NK-92 (cell line): ENCODE data around the gene SND1.
"Not testable (repeated sequence)": the region's sequence is repeated elsewhere in the genome, so short reads cannot be mapped to it uniquely, and the experiment has no call there.

ENCODE experiments used
- DNase-seq: peaks from one replicate; lab custom pipeline; 2025; ENCODE audit not compliant: unreplicated experiment; lab: John Stamatoyannopoulos, UW

The SND1 gene

DNA sequence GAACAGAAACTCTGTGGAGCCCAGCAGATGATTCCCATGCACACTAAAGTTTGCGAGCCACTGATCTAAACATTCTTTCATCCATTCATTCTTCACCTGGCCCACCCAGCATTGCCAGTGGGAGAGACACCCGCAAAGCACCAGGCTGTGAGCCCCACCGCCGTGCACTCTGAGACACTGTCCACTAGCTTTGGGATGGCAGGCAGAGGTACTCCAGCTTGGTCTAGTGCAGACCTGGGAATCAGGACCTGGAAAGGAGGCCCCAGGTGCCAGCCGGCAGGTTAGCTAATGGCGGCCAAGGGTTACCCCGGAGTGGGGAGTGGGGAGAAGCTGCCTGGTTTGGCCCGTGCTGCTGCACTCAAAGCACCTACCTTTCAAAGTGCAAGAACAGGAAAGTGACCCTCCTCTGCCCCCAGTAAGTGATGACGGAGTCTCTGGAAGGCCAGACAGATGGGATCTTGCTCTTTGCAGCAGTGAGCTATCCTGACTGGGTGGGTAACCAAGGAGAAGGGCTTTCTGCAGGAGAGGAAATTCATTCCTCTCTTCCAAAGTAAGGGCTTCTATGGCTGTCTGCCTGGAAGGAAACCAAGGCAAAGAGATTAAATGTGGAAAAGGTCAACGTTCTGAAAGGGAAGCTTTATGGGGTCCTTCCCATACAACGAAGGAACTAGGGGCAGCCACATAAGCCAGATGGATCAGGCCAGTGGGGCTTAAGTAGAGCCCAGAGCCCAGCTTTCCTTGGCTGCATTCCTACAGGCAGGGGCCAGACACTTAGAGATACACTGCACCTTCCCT is 453.4 kb downstream of the SND1 start:
- no peak for DNase-seq

DNA sequence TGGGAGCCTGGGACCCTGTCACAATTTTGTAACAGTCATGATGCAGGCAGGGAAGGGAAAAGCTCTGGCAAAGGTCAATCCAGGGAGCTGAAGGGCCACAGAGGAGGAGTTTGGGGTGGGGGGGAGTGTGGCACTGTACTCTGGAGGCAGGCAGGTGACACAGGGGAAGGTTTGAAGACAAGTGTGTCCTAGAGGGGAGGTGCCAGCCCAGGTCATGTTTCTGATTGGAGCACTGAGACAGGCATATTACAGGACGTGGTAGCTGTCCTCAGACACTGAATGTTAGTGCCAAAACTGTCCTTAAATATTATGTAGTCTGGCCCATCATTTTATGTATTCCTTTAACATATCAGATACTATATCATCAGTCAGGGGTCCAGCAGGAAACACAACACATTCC is 454.8 kb downstream of the SND1 start:
- DNase-seq, result no peak

DNA sequence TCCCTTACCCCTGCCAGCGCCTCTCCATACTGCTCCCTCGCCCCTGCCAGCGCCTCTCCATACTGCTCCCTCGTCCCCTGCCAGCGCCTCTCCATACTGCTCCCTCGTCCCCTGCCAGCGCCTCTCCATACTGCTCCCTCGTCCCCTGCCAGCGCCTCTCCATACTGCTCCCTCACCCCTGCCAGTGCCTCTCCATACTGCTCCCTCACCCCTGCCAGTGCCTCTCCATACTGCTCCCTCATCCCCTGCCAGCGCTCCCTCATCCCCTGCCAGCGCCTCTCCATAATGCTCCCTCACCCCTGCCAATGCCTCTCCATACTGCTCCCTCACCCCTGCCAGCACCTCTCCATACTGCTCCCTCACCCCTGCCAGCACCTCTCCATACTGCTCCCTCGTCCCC is 455.5 kb downstream of the SND1 start:
- not testable (repeated sequence) for DNase-seq

DNA sequence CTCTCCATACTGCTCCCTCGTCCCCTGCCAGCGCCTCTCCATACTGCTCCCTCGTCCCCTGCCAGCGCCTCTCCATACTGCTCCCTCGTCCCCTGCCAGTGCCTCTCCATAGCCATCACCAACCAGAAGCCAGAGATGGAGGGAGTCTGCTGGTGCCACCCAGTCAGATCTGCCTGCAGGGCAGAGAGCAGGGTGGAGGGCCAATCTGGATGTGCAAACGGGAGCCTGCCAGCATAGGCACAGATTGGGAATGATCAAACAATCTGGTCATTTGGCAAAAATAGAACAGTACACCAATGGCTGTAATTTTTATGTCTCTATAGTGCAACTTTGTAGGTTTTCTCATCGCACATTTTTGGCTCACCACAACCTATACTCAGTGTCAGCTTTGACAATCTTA is 456.1 kb downstream of the SND1 start:
- no peak for DNase-seq

DNA sequence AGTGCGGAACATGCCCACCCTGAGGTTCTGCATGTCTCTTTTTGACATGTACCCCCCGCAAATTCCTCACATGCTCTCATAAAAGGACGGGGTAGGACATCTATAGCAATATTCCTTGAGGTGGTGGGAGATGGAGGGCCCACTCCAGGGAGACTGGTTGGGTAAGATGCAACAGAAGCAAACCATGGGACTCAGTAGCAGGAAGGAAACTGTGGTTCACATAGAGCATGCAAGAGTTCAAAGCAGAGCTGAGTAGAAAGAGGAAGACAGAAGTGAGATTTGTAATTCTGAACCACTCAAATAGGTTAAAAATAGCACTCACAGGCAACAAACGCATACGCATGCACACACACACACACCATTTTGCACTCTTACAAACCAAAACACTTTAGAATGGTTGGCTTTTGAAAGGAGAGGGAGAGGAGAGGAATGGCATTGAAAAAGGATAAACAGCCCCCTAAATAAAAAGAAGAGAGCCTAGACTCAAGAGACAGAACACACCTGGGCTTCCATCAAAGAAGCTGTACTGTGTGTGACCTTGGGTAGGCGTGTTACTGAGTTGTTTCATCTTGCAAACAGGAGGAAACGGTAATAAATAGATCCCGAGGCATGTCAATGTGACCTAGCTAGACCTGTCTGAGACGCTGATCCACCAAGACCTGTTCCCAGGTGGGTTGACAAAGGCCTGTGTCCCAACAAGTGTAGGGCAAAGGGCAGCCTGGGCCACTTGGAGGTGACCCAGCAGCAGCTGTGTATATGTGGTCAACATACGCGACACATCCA is 456.8 kb downstream of the SND1 start:
- no peak for DNase-seq

DNA sequence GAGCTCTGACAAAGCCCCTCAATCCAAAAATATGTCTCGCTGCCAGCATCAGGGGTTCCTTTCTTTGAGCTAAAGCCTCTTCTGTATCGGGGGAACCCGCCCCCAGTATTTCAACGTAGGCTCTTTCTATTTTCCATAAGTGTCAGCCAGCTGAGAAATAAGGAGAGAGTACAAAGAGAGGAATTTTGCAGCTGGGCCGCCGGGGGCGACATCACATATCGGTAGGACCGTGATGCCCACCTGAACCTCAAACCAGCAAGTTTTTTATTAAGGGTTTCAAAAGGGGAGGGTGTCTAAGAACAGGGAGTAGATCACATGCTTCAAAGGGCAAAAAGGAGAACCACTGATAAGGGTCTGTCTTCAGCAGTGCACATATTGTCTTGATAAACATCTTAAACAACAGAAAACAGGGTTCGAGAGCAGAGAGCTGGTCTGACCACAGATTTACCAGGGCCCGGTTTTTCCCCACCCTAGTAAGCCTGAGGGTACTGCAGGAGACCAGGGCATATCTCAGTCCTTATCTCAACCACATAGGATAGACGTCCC is 457.5 kb downstream of the SND1 start:
- DNase-seq, result not testable (repeated sequence)

DNA sequence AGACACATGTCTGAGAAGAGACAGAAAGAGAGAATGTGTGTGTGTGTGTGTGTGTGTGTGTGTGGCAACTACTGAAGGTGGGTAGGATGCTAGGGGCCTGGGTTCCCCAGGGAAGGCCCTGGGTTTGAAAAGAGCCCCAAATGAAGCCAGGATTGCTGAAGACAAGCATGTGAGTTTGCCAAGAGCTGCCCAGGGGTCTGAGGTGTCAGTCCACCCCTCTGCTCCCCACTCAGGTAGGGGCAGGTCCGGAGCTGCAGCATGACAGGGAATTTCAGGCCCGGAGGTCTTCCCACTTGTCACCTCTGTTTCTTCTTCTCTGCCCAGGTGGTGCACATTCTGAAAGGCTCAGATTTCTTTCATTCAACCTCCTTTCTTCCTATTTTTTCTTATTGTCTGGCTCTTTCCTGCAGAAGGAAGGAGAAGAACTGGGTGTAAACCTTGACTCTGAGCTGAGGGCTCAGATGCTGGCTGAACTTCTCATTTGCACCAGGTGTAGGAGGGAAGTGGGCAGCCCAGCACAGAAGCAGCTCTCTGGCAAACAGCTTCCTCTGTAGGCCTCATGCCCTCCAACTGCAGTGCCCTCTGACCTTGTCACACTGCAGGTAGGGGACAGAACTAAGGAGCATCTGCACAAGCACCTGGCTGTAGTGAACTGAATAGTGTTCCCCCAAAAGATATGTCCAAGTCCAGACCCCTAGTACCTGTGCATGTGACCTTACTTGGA is 458.8 kb downstream of the SND1 start:
- DNase-seq, result no peak

DNA sequence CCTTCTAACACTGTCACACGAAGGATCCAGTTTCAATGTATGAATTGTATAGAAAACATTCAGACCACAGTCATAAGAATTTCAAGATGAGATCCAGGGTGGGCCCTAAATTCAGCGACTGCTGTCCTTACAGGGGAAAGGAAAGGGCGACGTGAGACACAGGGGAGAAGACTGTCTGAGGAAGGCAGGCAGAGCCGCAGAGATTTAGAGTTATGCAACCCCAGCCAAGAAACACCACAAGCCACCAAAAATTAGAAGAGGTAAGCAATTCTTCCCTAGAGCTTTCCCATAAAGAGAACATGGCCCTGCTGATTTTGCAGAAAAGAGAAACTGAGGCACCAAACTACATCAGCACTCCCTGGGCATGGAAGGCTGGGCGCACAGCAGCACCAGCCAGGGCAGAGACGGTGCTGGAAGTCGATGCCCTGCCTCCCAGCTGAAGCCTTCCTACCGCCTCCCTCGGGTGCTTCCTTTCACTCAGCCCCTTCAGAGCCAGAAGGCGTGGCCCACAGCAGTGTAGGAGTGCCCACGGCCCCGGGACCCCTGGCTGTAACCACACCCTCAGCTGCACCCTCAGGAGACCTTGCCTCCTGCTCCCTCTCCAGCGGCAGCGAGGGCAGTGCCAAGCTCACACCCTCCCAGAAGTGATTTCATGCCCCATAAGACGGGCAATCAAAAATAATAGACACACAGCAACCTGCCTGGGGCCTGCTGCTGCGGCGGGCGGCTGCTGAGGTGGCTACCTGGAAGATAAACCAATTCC is 460.2 kb downstream of the SND1 start:
- DNase-seq, result no peak

DNA sequence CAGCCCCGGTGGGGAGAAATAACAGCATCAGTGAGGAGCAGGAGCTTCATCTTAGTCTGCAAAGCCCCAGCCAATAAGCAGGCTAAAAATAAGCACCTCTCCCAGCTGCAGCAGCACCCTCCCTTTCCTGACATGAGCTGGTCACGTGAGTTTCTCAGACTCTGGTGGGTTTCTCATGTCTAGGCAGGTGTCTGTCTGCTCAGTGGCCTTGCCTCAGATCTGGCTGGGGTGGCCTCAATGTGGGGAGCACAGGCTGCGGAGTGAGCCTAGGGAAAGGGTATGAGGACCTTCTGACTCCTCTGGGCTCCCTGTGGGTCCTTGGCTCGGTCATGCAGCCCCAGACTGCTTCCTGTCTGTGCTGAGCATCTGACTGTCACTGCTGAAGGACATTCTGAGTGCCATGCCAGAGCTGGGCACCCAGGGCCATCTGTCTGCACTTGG is 460.8 kb downstream of the SND1 start:
- no peak for DNase-seq

DNA sequence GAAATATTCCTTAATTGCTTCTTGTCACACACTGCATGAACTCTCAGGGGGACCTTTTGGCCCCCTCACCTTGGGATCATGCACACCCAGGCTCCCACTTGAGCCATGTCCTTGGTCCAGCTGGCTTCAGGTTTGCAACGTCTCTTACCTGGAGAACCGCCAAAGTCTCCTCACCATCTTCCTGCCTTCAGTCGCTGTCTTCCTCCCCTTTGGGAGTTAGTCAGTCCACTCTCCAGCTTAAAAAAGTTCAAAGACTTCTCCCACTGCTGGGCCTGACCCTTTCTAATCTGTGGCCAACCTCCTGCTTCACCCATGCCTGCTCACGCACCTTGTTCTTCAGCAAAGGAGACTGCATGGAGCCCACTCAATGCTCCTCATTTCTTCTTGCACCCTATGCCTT is 461.8 kb downstream of the SND1 start:
- DNase-seq, result no peak

DNA sequence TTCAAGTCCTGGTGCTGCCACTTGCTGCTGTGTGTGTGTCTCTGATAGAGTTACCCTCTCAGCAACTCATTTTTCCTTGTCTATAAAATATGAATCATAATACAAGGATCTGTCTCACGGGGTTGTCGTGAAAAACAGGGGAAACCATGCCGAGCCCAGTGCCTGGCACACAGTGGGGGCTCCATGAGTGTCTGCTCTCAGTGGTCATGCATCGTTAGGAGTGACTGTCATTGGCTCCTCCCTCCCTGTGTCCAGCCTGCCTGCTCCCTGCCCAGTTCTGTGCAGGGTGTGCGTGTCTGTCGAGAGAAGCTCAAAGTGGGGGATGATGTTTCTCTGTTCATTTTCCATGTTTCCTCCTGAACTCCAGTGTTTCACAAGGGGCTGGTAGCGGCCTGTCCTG is 462.8 kb downstream of the SND1 start:
- DNase-seq, result no peak

DNA sequence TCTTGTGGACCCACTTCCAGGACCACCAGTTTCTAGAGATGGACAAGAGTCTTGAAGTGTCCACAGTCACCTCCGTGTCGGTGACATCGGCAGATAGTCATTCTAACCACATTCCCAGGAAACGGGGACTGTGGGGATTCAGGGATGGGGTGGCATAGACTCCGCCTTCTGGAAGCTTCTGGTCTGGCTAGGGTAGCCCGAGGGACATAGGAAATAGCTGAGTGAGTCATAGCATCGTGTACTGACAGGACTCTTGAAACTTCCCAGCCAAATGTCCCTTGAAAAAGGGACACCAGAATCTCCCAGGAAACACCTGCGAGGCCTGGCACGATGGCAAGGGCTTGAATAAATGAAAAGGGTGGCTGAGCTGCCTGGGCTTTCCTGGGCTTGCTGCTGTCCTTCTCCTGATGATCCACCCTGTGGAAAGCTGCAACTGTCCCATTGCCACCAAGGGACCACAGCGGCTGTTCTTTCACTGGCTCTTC is 463.4 kb downstream of the SND1 start:
- DNase-seq, result no peak

DNA sequence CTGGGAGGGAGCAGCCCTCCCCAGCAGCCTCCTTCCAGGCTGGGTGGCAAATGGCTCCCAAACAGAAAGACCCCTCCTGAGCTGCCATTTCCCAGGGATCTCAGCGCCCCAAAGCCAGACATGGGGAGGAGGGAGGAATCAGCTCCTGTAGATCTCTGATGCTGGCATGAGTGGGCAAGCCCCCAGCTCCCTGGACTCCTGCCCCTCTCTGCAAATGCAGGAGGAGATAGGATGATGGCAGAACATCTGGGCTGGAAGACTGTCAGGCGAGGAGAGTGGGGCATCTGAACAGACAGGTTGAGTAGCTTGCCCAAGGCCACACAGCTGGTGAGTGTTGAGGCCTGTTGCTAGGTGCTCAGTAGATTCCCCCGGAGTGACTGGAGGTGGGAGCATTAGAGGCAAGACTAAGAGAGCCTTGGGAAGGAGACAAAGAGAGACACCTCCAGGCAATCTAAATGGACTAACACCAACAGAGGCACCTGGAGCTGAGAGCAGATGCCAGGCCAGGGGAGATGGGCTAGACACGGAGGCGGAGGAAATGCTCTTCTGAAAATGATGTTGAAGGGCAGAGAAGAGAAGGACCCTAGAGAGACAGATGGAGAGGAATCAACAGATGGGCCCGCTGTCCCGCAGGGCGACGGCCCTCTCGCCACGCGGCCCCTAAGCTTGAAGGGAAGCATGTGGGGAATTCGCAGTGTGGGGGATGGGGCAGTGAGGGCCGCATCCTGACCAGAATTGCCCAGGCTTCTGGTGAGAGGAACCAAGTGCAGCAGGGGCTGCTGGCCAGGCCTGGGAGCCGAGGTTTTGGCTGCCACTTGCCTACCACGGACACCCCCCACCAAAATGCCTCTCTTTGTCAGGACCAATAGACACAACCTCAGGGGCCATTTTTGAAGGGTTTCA is 464.1 kb downstream of the SND1 start:
- DNase-seq, result no peak

DNA sequence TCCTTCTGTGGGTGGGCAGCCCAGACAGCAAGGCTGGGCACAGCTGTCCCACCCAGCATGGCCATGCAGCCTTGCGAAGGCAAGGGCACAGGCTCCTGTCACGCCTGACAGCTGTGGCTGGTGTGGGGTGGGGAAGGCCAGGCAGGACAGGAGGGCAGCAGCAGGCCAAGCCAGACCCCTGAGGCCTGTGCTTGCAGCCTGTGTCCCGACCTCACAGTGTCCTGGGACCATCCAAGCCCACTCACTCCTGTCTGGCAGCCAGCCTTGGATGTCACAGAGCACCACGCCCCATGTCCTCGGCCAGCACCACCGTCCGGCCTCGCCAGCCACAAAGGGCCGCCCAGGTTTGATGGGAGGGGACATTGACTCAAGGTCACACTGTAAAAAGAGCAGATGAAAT is 464.7 kb downstream of the SND1 start:
- DNase-seq, result no peak

DNA sequence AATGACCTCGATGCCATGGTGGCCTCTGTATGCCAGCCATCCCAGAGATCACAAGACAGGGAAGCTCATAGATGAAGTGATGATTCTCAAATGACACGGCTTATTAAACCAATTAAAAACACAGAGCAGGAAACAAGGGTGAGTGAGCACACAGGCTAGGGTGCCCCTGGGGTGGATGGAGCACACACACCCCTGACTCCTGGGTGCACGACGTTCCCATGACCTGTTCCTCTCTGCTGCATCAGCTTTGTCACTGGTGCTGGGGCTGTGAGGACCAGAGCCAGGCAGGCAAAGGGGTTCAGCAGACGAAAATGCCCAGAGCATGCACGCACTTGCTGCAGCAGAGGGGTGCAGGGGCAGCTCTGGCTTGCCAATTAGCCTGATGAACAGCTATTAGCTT is 465.7 kb downstream of the SND1 start:
- no peak for DNase-seq

DNA sequence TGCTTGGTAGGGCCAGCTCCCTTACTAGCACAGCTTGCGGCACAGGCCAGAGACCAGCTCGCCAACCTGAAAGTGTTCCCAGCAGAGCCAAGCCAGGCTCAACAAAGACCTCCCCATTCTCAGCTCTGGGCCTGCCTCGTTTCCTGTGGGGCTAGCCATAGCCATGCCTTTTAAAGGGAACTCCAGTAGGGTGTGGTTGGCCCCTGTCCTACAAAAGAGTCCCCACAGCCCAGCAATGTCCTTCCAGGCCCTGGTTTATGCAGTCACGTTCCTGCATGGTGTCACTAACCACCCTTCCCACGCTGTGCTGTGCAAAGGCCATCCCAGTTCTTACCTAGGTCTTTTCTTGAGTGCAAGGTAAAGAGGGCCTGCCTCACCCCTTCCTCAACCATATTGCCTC is 467.0 kb downstream of the SND1 start:
- no peak for DNase-seq

DNA sequence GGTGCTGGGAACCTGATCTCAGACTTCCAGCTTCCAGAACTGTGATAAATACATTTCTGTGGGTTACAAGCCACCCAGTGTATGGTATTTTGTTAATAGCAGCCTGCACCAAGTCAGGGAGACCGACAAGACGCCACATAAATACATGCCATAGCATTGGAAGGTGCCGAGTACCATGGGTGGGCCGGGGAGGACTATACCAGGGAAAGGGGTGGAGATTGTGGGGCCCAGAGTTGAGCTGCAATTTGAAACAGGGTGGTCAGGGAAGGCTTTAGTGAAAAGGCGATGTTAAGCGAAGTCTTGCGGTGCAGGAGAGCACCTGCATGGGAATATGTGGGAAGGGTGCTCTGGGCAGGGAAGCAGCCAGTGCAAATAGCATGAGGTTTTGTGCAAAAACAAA is 468.1 kb downstream of the SND1 start:
- no peak for DNase-seq

DNA sequence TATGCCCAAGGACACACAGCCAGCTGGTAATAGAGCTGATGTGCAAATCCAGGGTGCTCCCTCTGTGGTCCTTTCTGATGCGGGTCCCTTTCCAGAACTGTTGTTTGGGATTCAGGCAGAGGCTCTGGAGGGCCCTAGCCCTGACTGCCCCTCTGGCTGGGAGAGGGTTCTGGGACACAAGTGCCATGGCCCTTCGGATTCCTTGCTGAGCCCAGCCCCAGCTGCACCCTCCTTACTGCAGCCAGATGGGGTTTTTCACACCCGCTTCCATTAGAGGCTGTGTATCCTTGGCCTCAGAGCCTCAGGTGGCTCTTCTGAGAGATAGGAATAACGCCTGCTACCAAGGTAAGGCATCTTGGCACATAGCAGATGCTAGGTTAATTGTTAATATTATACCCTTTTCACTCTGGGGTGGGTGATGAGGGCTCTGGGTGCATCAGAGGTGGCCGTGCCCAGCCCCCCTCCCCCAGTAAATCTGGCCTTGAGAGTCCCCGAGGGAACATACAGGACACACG is 469.0 kb downstream of the SND1 start:
- no peak for DNase-seq
